HuH-7.5 (cell line): ENCODE data around the gene DDA1.
"Not testable (repeated sequence)": the region's sequence is repeated elsewhere in the genome, so short reads cannot be mapped to it uniquely, and the experiment has no call there.

ENCODE experiments used
- DNase-seq: peaks from one replicate; pipeline ENCODE4 v3.0.0; 2011; ENCODE audit warnings: low spot score

Gene DDA1

GRCh38 chr19:17347877-17348276 is 38.5 kb downstream of the DDA1 start:
- no peak for DNase-seq

GRCh38 chr19:17348700-17349099 is 39.3 kb downstream of the DDA1 start:
- DNase-seq, result no peak

GRCh38 chr19:17351815-17352435 is 42.6 kb downstream of the DDA1 start:
- DNase-seq, result no peak

- no peak for DNase-seq
Measured at GRCh38 chr19:17352608-17353280, 43.4 kb downstream of the DDA1 start.

- DNase-seq, result no peak
Measured at GRCh38 chr19:17353386-17353785, 44.0 kb downstream of the DDA1 start.

- DNase-seq, result no peak
Measured at GRCh38 chr19:17357078-17357666, 47.8 kb downstream of the DDA1 start.

GRCh38 chr19:17357724-17358123 is 48.4 kb downstream of the DDA1 start:
- no peak for DNase-seq

- no peak for DNase-seq
Measured at GRCh38 chr19:17358395-17358794, 49.0 kb downstream of the DDA1 start.

- DNase-seq, result no peak
Measured at GRCh38 chr19:17359905-17360800, 50.8 kb downstream of the DDA1 start.

GRCh38 chr19:17363852-17364605 is 54.7 kb downstream of the DDA1 start:
- DNase-seq, result not testable (repeated sequence)

- no peak for DNase-seq
Measured at GRCh38 chr19:17365361-17365760, 56.0 kb downstream of the DDA1 start.

- no peak for DNase-seq
Measured at GRCh38 chr19:17370026-17370587, 60.7 kb downstream of the DDA1 start.
